H1 (cell line): Measurements from ENCODE around the gene NCF4. TPM values are rescaled to one million over a fixed set of nuclear protein-coding genes. Genes with fewer than 3 reads are reported as not detected.

Experiments
- CTCF ChIA-PET: fragments of 300-600 bp; sonication (Branson Sonifier 250); formaldehyde crosslinking; loops from one replicate; lab custom pipeline; 2021; ENCODE audit not compliant: partially characterized antibody; lab: Charles Lee
- POLR2A ChIA-PET: fragments of 300-600 bp; sonication (Branson Sonifier 250); formaldehyde crosslinking; loops from one replicate; lab custom pipeline; 2021; ENCODE audit warnings: inconsistent platforms; ENCODE audit not compliant: partially characterized antibody; lab: Charles Lee
- DNase-seq, 2 experiments: peaks; one replicate each; pipeline versions ENCODE4 v3.0.0 to v3.0.0-alpha.2; 2010 to 2022; ENCODE audit warnings: low spot score in 2 of 2, low read depth in 1 of 2, mixed read lengths in 1 of 2
- FAIRE-seq: peaks from 2 replicates; lab custom pipeline; 2011; peaks lifted over from hg19 to GRCh38; lab: Jason Lieb, UNC
- H2AFZ ChIP-seq: 2 replicates; pipeline ENCODE4 v1.8.1; 2012; ENCODE audit warnings: low read length, inconsistent platforms
- H2AK5ac ChIP-seq: 2 replicates; pipeline ENCODE4 v1.6.1; 2013; ENCODE audit warnings: low read depth, low read length
- H2BK120ac ChIP-seq: replicated peaks from 2 replicates; pipeline ENCODE3; 2013; ENCODE audit warnings: low read depth, low read length, inconsistent platforms
- H2BK12ac ChIP-seq: 2 replicates; pipeline ENCODE4 v1.6.1; 2013; ENCODE audit warnings: low read depth, low read length
- H2BK15ac ChIP-seq: 2 replicates; pipeline ENCODE4 v1.6.1; 2013; ENCODE audit warnings: low read length
- H2BK20ac ChIP-seq: 2 replicates; pipeline ENCODE4 v1.6.1; 2013; ENCODE audit warnings: low read length
- H2BK5ac ChIP-seq: 2 replicates; pipeline ENCODE4 v1.6.1; 2013; ENCODE audit warnings: low read depth, low read length
- H3K14ac ChIP-seq: 2 replicates; pipeline ENCODE4 v1.6.1; 2013; ENCODE audit warnings: inconsistent platforms; ENCODE audit not compliant: insufficient read length
- H3K18ac ChIP-seq: 2 replicates; pipeline ENCODE4 v1.6.1; 2013; ENCODE audit warnings: low read length; ENCODE audit errors: extremely low read depth
- H3K23ac ChIP-seq: 2 replicates; pipeline ENCODE4 v1.6.1; 2013; ENCODE audit warnings: inconsistent platforms; ENCODE audit not compliant: insufficient read length
- H3K23me2 ChIP-seq: 2 replicates; pipeline ENCODE4 v1.6.1; 2013; ENCODE audit warnings: low read depth, low read length
- H3K27ac ChIP-seq: 2 replicates; pipeline ENCODE4 v1.6.1; 2011; ENCODE audit warnings: low read depth, low read length, inconsistent platforms
- H3K27me3 ChIP-seq, 4 experiments: replicated peaks in 1 of 4; 1 replicate in 1 of 4; 2 replicates in 3 of 4; pipeline versions ENCODE4 v1.6.1 to v1.8.1; 2011 to 2013; ENCODE audit warnings: low read length in 3 of 4, mild to moderate bottlenecking in 3 of 4, inconsistent platforms in 2 of 4, mixed read lengths in 2 of 4, moderate library complexity in 1 of 4; ENCODE audit not compliant: control insufficient read depth in 3 of 4, insufficient read depth in 3 of 4; ENCODE audit errors: extremely low read depth in 1 of 4
- H3K36me3 ChIP-seq, 4 experiments: 2 replicates each; pipeline versions ENCODE4 v1.6.1 to v1.8.1; 2011 to 2013; ENCODE audit warnings: mild to moderate bottlenecking in 4 of 4, low read length in 3 of 4, moderate library complexity in 2 of 4, control low read depth in 1 of 4, inconsistent platforms in 1 of 4; ENCODE audit not compliant: insufficient read depth in 4 of 4, control insufficient read depth in 2 of 4
- H3K4ac ChIP-seq: replicated peaks from 2 replicates; pipeline ENCODE3; 2013; ENCODE audit warnings: low read length, low read depth, mixed read lengths, inconsistent platforms; ENCODE audit not compliant: insufficient read length
- H3K4me1 ChIP-seq, 4 experiments: replicated peaks in 1 of 4; 1 replicate in 1 of 4; 2 replicates in 3 of 4; pipeline versions ENCODE4 v1.6.1 to v1.8.1; 2011 to 2013; ENCODE audit warnings: low read length in 3 of 4, inconsistent platforms in 2 of 4, mixed read lengths in 1 of 4; ENCODE audit not compliant: insufficient read depth in 4 of 4, control insufficient read depth in 3 of 4
- H3K4me2 ChIP-seq, 2 experiments: 2 replicates each; pipeline versions ENCODE4 v1.6.1 to v1.8.1; 2011 to 2013; ENCODE audit warnings: low read depth in 2 of 2, low read length in 2 of 2, control low read depth in 1 of 2, inconsistent platforms in 1 of 2, mild to moderate bottlenecking in 1 of 2; ENCODE audit not compliant: insufficient read depth in 1 of 2
- H3K4me3 ChIP-seq, 4 experiments: fragments of 200-600, 300-600 bp in 1 of 4; sonication (generic), shearing (Covaris generic), sonication (Bioruptor Twin) in 1 of 4; 2 replicates each; pipeline versions ENCODE4 v1.5.1 to v1.8.1; 2011 to 2016; ENCODE audit warnings: low read length in 4 of 4, low read depth in 3 of 4, control low read depth in 2 of 4, inconsistent platforms in 2 of 4, mild to moderate bottlenecking in 2 of 4, mixed read lengths in 1 of 4, moderate library complexity in 1 of 4; ENCODE audit not compliant: insufficient read depth in 2 of 4; ENCODE audit errors: extremely low read depth in 1 of 4
- H3K56ac ChIP-seq: replicated peaks from 2 replicates; pipeline ENCODE3; 2013; ENCODE audit warnings: low read depth, mild to moderate bottlenecking, mixed read lengths, low read length, inconsistent platforms; ENCODE audit not compliant: insufficient read length
- H3K79me1 ChIP-seq: 2 replicates; pipeline ENCODE4 v1.6.1; 2013; ENCODE audit warnings: low read depth, low read length, control low read depth
- H3K79me2 ChIP-seq, 2 experiments: 2 replicates each; pipeline versions ENCODE4 v1.6.1 to v1.8.1; 2012 to 2013; ENCODE audit warnings: low read length in 2 of 2, mild to moderate bottlenecking in 2 of 2, inconsistent platforms in 1 of 2; ENCODE audit not compliant: insufficient read depth in 2 of 2, control insufficient read depth in 1 of 2
- H3K9ac ChIP-seq, 4 experiments: replicated peaks in 1 of 4; 1 replicate in 1 of 4; 2 replicates in 3 of 4; pipeline versions ENCODE4 v1.6.1 to v1.8.1; 2011 to 2013; ENCODE audit warnings: low read depth in 3 of 4, low read length in 3 of 4, control low read depth in 2 of 4, mild to moderate bottlenecking in 2 of 4, moderate library complexity in 2 of 4, inconsistent platforms in 1 of 4; ENCODE audit errors: extremely low read depth in 1 of 4
- H3K9me3 ChIP-seq, 2 experiments: 2 replicates each; pipeline versions ENCODE4 v1.6.1 to v1.8.1; 2012 to 2013; ENCODE audit warnings: mild to moderate bottlenecking in 2 of 2, moderate library complexity in 2 of 2, control low read depth in 1 of 2, inconsistent platforms in 1 of 2, low read depth in 1 of 2, low read length in 1 of 2, mixed read lengths in 1 of 2; ENCODE audit not compliant: insufficient read depth in 2 of 2
- H4K20me1 ChIP-seq, 2 experiments: replicated peaks in 1 of 2; 2 replicates each; pipeline versions ENCODE3 to v1.8.1; 2011 to 2013; ENCODE audit warnings: inconsistent platforms in 2 of 2, low read length in 2 of 2, mild to moderate bottlenecking in 1 of 2; ENCODE audit not compliant: insufficient read depth in 2 of 2, control insufficient read depth in 1 of 2
- H4K5ac ChIP-seq: 2 replicates; pipeline ENCODE4 v1.6.1; 2013; ENCODE audit warnings: low read length, low read depth, mixed read lengths, inconsistent platforms; ENCODE audit not compliant: insufficient read length
- H4K8ac ChIP-seq: 2 replicates; pipeline ENCODE4 v1.8.0; 2013; ENCODE audit warnings: mild to moderate bottlenecking, moderate library complexity, low read length, inconsistent platforms; ENCODE audit not compliant: insufficient read depth; ENCODE audit errors: extremely low read depth
- H4K91ac ChIP-seq: replicated peaks from 2 replicates; pipeline ENCODE3; 2013; ENCODE audit warnings: low read length, mixed read lengths, inconsistent platforms; ENCODE audit not compliant: insufficient read length
- SIRT6 ChIP-seq: IDR thresholded peaks from one replicate; pipeline ENCODE4 v1.7.1; 2012; ENCODE audit warnings: low read length, inconsistent platforms
- SP2 ChIP-seq: IDR thresholded peaks from 2 replicates; pipeline ENCODE4 v1.6.1; 2012; ENCODE audit warnings: mild to moderate bottlenecking, low read length, inconsistent platforms
- WGBS, 2 experiments: shearing (Covaris generic) in 1 of 2; methylation state at CpG; one replicate each; pipeline versions ENCODE4 v1.1.6 to v1.1.7; 2013 to 2015; ENCODE audit warnings: low lambda C conversion rate in 2 of 2, mixed read lengths in 2 of 2, inconsistent platforms in 1 of 2, low coverage in 1 of 2, missing lambda C conversion rate in 1 of 2; ENCODE audit not compliant: insufficient replicate concordance in 2 of 2, insufficient coverage in 1 of 2, insufficient read length in 1 of 2; ENCODE audit errors: extremely low coverage in 1 of 2, missing lambda C conversion rate in 1 of 2; 5-methylcytosine and 5-hydroxymethylcytosine counted together
- polyA plus RNA-seq, 7 experiments: library from polyadenylated mRNA; depleted of rRNA in 3 of 7; stranded (reverse) in 5 of 7; unstranded in 2 of 7; fragments of >200 nt in 5 of 7; fragments of 200-250 nt in 2 of 7; gene quantifications; 1 replicate in 5 of 7; 2 replicates in 1 of 7; 4 replicates in 1 of 7; pipeline versions ENCODE4 v1.2.1 to v1.2.3, GENCODE V29; 2011 to 2013; ENCODE audit warnings: missing spikeins in 2 of 7, mixed read lengths in 2 of 7
- total RNA-seq: library from RNA; stranded (reverse); fragmentation: NEBNext Ultra II Directional; extraction: Animal tissue kit (Norgen Biotek cat#: 25700); gene quantifications from 2 replicates; pipeline ENCODE4 v1.2.1, GENCODE V29; 2021

NCF4 gene
- total and polyA plus RNA-seq, 2 of the 8 experiments (the other 6 are each of a cell fraction or from before 2014, with no cell fraction given) = 0.20 TPM; not detected in 1

GRCh38 chr22:36850056-36850455 lies 10.8 kb upstream of the NCF4 start:
- H4K8ac ChIP-seq = no peak overlapping the region
- no peak overlapping the region for H2BK5ac ChIP-seq
- H3K9me3 ChIP-seq = peaks cover 0 to 2% of the 10 kb centered on the region in 2 experiments; a peak in 1 of 4 replicates
- ChIA-PET POLR2A (interaction anchor here (0.7 kb wide), 1 partner anchor 128 kb away, joined by 3 read pairs; no protein-coding TSS in a partner anchor), CTCF (interaction anchor here (0.8 to 5.4 kb wide), 8 partner anchors 10 to 290 kb away, joined by 3 to 62 read pairs (median 3); partner anchors contain the start of gene NCF4)
- no peak overlapping the region for H2BK120ac ChIP-seq
- no peaks in the 10 kb centered on the region for H3K36me3 ChIP-seq
- no peak overlapping the region for H3K14ac ChIP-seq
- no peak overlapping the region for H4K5ac ChIP-seq
- H2AFZ ChIP-seq = no peak overlapping the region
- H2BK12ac ChIP-seq = no peak overlapping the region
- FAIRE-seq (no peak), DNase-seq (no peak)
- 90% methylated on average over 14 of the region's 14 CpGs; no CpG with 5 or more reads in 1 of the 2 experiments for WGBS, 2 experiments
- H3K23ac ChIP-seq = no peak overlapping the region
- H3K56ac ChIP-seq = no peak overlapping the region
- peaks cover 0 to 2% (median 0%) of the 10 kb centered on the region in 4 experiments; a peak in 2 of 7 replicates for H3K4me1 ChIP-seq
- H3K4me3 ChIP-seq = no peak overlapping the region
- no peaks in the 10 kb centered on the region for H3K79me2 ChIP-seq
- H3K79me1 ChIP-seq = no peaks in the 10 kb centered on the region
- H3K9ac ChIP-seq = no peak overlapping the region
- no peak overlapping the region for H2BK20ac ChIP-seq
- 0 out of 7 replicates have a peak, but pooled peaks cover 0 to 2% (median 0%) of the 10 kb centered on the region in 4 experiments for H3K27me3 ChIP-seq
- no peak overlapping the region for H3K4ac ChIP-seq
- H3K4me2 ChIP-seq = no peak overlapping the region
- H3K23me2 ChIP-seq = no peaks in the 10 kb centered on the region
- H3K27ac ChIP-seq = no peak overlapping the region
- no peaks in the 10 kb centered on the region for H4K20me1 ChIP-seq
- no peak overlapping the region for H2AK5ac ChIP-seq
- H3K18ac ChIP-seq = no peak overlapping the region
- no peak overlapping the region for H2BK15ac ChIP-seq
- no peak overlapping the region for H4K91ac ChIP-seq
- TF ChIP-seq SIRT6 = no peak
- no peak for TF ChIP-seq SP2
